ENCODE results near the gene ZNF319. TPM values are rescaled to one million over a fixed set of nuclear protein-coding genes. Genes with fewer than 3 reads are reported as not detected.

The ZNF319 gene
- total and polyA plus RNA-seq, 10 of the 15 experiments (the other 5 are each of a cell fraction or from before 2014, with no cell fraction given): 0.29 to 7.4 (median 1.7) TPM

- Histone ChIP-seq H3K4me2 (ENCODE audit: control insufficient read depth, insufficient read depth) (no peak overlapping the region), H3K27me3 (replicated peaks in 1 of 2; ENCODE audit: control insufficient read depth in 2 of 2, insufficient read depth in 2 of 2, low read length in 1 of 2) (peaks cover 0 to 3% of the 10 kb centered on the region in 2 experiments; a peak in 2 of 4 replicates), H3K27ac (ENCODE audit: control insufficient read depth, insufficient read depth) (no peak overlapping the region), H4K20me1 (ENCODE audit: control insufficient read depth, insufficient read depth) (no peaks in the 10 kb centered on the region), H3K4me1 (ENCODE audit: control insufficient read depth, insufficient read depth, low read length) (no peaks in the 10 kb centered on the region), H3K4me3 (no peak overlapping the region), H3K79me2 (ENCODE audit: control insufficient read depth, insufficient read depth, low read length) (no peaks in the 10 kb centered on the region), H3K36me3 (ENCODE audit: control insufficient read depth in 2 of 2, insufficient read depth in 2 of 2, low read length in 1 of 2) (no peaks in the 10 kb centered on the region), H3K9me3 (replicated peaks; ENCODE audit: control insufficient read depth, insufficient read depth, low read length) (no peaks in the 10 kb centered on the region), H3K9ac (ENCODE audit: control insufficient read depth, insufficient read depth, low read length) (no peak overlapping the region), H2AFZ (ENCODE audit: control insufficient read depth, low read depth, low read length) (no peak overlapping the region)
- BruUV-seq (replicated peaks): no TSS peak
- FAIRE-seq (no peak), ATAC-seq (no peak), DNase-seq (ENCODE audit: low read depth, low spot score) (no peak)
- in situ Hi-C loops (cut with MboI) (no loop called here), intact Hi-C loops (cut with micrococcal nuclease; ENCODE audit: unreplicated experiment) (no loop called here)
- POLR2A ChIA-PET: no interaction called here
- CTCF ChIA-PET: no interaction called here
- RAD21 ChIA-PET (ENCODE audit: unreplicated experiment): no interaction called here
- TF ChIP-seq BCLAF1 (IDR thresholded peaks at IDR 0.05) (no peak), PKNOX1 (IDR thresholded peaks at IDR 0.05) (no peak), BCL11A (IDR thresholded peaks at IDR 0.05; ENCODE audit: low read depth, low read length) (no peak), TAF1 (IDR thresholded peaks at IDR 0.05; ENCODE audit: borderline replicate concordance, low read depth, low read length) (no peak), NFYA (IDR thresholded peaks at IDR 0.05; ENCODE audit: borderline replicate concordance, low read depth, low read length) (no peak), NR2F1 (conservative IDR thresholded peaks at IDR 0.05) (no peak), NR2C2 (IDR thresholded peaks at IDR 0.05; ENCODE audit: borderline replicate concordance, control insufficient read depth, insufficient read length, low read depth) (no peak), ZZZ3 (IDR thresholded peaks at IDR 0.05; ENCODE audit: control insufficient read depth, insufficient read length, low read depth) (no peak), KLF5 (IDR thresholded peaks at IDR 0.05; ENCODE audit: partially characterized antibody) (no peak), ZNF622 (IDR thresholded peaks at IDR 0.05) (no peak), BRCA1 (IDR thresholded peaks at IDR 0.05; ENCODE audit: low read depth, low read length) (no peak), EED (IDR thresholded peaks at IDR 0.05; ENCODE audit: low read depth) (no peak), POLR2AphosphoS5 (IDR thresholded peaks at IDR 0.05; ENCODE audit: low read length) (no peak), ZNF384 (IDR thresholded peaks at IDR 0.05; ENCODE audit: borderline replicate concordance, low read depth, low read length) (no peak), ELK1 (IDR thresholded peaks at IDR 0.05; ENCODE audit: low read depth, low read length) (no peak), PAX5 (IDR thresholded peaks at IDR 0.05; ENCODE audit: borderline replicate concordance, low read depth, low read length) (no peak), SMAD1 (IDR thresholded peaks at IDR 0.05; ENCODE audit: low read depth, partially characterized antibody) (no peak), HDGF (IDR thresholded peaks at IDR 0.05) (no peak), STAT3 (IDR thresholded peaks at IDR 0.05; ENCODE audit: low read depth, low read length) (no peak), ZNF24 (IDR thresholded peaks at IDR 0.05) (no peak)
- SMC1A ChIA-PET (ENCODE audit: uncharacterized antibody, unreplicated experiment): no interaction called here
Observed at GRCh38 chr16:57967916-57968315, 32.6 kb downstream of the ZNF319 start.

All from GM12878 (cell line).